D721Med (cell line): ENCODE results near the gene PPFIBP2.

ENCODE experiments used
- DNase-seq: peaks from one replicate; pipeline ENCODE4 v3.0.0; 2011; ENCODE audit warnings: low spot score; ENCODE audit not compliant: insufficient read length
- FAIRE-seq: peaks from 2 replicates; lab custom pipeline; 2011; peaks lifted over from hg19 to GRCh38; lab: Jason Lieb, UNC
- CTCF ChIP-seq: IDR thresholded peaks from 2 replicates; pipeline ENCODE4 v1.5.1; 2012; ENCODE audit warnings: mild to moderate bottlenecking, control low read depth; ENCODE audit not compliant: insufficient read depth; ENCODE audit errors: missing control alignments

PPFIBP2 gene

DNA sequence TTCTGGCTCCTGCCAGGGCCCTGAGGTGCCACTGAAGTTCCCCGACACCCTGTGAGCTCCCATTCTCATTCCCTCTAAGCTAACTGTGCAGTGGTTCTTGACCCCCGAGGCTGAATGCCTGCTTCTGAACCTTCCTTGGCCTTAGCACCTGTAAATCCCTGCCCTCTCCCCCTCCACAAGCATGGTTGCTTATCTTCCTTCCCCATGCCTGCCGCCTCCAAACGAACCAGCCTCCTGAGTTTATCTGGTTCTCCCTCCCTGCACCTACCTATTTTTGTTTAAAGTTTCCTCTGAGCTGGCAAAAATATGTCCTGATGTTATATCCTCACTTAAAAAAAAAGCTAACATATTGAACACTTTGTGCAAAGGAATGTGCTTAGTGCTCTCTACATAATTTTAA is 33.9 kb downstream of the PPFIBP2 start:
- no peak for DNase-seq
- no peak for FAIRE-seq
- no peak for TF ChIP-seq CTCF

DNA sequence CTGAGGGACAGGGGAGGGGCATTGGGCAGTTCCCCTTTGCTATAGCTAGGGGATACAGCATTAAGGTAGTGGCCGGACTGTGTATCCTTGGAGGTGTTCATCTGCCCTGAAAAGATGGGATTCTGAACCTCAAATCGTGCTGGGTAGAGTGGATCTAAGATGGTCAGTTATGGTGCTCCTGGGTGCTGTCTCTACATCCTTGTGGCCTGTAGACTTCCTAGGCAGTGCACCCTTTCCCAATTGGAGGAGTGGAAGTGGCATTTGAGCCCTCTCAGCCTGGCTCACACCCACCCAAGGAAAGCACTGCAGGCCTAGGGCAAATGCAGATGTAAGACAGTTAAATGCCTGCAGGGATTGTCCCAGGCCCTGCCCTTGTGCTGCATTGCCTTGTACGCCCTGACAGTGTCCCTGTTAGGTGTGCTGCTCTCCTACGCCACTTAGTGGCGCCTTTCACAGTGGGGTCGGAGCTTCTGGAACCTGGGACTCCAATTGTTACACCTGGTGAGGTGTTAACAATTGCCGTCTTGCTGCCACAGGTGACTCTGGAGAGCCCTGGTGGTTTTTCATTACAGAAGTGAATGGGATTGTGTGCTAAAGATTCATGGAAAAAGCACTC is 35.0 kb downstream of the PPFIBP2 start:
- TF ChIP-seq CTCF, result peak; percentile 50
- DNase-seq (no peak), FAIRE-seq (no peak)

DNA sequence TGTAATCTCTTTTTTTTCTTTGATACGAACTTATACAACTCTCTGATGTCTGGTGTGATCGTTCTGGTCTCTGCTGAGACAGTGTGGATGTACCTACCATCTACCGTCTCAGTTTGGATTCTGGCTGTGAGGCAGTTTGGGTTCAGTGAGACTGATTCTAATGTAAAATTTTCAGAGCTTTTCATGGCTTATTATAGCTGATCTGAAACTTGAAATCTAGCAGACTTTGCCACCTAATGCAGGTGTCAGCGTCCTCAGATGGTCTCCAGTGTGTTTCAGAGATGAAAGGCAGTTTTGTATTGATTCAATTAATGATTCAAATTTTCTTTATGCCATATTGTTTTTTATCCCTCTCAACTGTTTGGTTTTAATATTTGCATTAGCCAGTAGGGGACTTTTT is 35.9 kb downstream of the PPFIBP2 start:
- no peak for FAIRE-seq

DNA sequence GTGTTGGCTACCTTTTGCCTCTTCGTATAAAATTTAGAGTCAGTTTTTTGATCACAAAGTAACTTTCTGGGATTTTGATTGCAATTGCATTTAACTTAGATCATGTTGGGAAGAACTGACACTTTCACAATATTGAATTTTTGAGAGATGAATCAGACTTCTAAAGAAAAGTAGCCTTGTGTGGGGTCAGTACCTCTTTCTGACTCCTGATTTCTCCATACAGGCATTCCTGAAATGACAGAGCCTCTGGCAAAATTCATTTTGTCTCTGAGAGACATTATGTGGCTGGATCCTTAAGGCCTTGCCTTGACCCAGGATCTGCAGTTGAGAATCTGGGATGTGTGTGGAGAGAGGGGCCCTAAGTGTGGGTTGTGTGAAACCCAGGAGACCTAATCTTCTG is 37.8 kb downstream of the PPFIBP2 start:
- no peak for TF ChIP-seq CTCF
- FAIRE-seq (no peak), DNase-seq (no peak)

More for the DNA sequence above, 35.9 kb downstream of the PPFIBP2 start:
- no peak for TF ChIP-seq CTCF
- no peak for DNase-seq

DNA sequence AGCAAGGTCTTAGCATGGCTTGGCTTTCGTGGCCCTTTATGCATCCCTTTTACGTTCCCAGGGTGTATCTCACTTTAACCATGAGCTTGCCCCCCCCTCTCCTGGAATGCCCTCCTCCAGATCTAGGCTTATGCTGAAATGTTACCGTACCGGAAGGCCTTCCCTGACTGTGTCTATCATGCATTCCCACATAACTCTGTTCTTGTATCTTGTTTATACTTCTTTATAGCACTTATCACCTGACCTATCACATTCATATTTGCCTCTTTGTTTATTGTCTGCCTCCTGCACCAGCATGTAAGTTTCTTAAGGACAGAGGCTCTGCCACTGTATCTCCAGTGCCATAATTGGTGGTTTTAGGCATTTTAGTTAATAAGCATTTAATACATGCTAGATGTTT is 38.9 kb downstream of the PPFIBP2 start:
- DNase-seq (no peak), FAIRE-seq (no peak)
- no peak for TF ChIP-seq CTCF

DNA sequence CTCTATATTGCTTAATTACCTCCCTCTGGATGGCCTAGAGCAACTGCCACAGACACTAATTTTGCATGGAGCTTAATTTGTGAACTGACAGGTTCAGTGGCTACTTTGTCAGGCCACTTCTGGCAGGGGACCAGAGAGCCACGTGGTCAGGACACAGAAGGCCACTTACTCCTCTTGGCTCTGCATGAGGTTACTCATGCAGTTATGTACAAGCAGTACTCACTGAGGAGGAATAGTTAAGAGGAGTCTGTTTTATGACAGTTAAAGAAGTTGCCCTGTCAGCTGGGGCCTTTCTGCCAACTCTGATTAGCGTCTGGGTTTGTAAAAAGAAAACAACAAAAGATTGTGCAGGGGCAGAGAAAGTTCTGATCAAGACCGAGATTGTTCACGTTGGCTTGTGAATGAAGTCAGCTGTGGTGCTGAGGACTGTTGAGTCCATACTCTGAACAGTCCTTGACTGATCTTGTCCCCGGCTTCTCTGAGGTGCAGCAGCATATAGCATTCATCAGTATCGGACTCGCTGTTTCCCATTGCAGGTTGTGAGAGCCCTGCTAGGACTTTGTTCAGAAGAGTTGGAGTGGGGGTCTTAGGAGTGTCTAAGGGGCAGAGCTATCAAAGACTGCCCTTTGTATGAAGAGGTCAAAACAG is 41.4 kb downstream of the PPFIBP2 start:
- FAIRE-seq (no peak), DNase-seq (no peak)
- no peak for TF ChIP-seq CTCF

- no peak for FAIRE-seq
- TF ChIP-seq CTCF, result no peak
- no peak for DNase-seq
These were observed 44.2 kb downstream of the PPFIBP2 start for GRCh38 chr11:7558046-7558445.
